K562 (cell line): ENCODE measurements around the gene ZNF562. TPM values are rescaled to one million over a fixed set of nuclear protein-coding genes. Genes with fewer than 3 reads are reported as not detected.

Experiments
- ARNT ChIP-seq, 2 experiments: fragments of 450-650 bp; IDR thresholded peaks; 2 replicates each; pipeline ENCODE4 v1.6.1; 2016; ENCODE audit warnings: mild to moderate bottlenecking in 1 of 2
- CBX3 ChIP-seq, 2 experiments: IDR thresholded peaks; 1 replicate in 1 of 2; 2 replicates in 1 of 2; pipeline ENCODE4 v1.6.1; 2012; ENCODE audit warnings: inconsistent platforms in 2 of 2, low read length in 2 of 2, borderline replicate concordance in 1 of 2, control low read depth in 1 of 2
- CHCHD3 ChIP-seq: fragments of 250-450 bp; sonication (Bioruptor Pico); IDR thresholded peaks from 2 replicates; pipeline ENCODE4 v2.1.2; 2022; ENCODE audit warnings: mild to moderate bottlenecking
- DPF2 ChIP-seq: fragments of 450-650 bp; IDR thresholded peaks from 2 replicates; pipeline ENCODE4 v1.6.1; 2016
- ETS2 ChIP-seq: IDR thresholded peaks from 2 replicates; pipeline ENCODE4 v1.6.1; 2016; ENCODE audit warnings: borderline replicate concordance, missing genetic modification characterization, mild to moderate bottlenecking, moderate library complexity, missing compliant biosample characterization; ENCODE audit not compliant: poor library complexity, severe bottlenecking
- JUND ChIP-seq, 2 experiments: IDR thresholded peaks; 2 replicates in 1 of 2; 3 replicates in 1 of 2; pipeline ENCODE4 v1.6.1; 2011; ENCODE audit warnings: borderline replicate concordance in 2 of 2, low read depth in 2 of 2, low read length in 2 of 2, improper control_type of control experiment in 1 of 2, missing biosample characterization in 1 of 2, missing genetic modification characterization in 1 of 2, missing genetic modification reagents in 1 of 2
- MGA ChIP-seq: fragments of 450-650 bp; IDR thresholded peaks from 2 replicates; pipeline ENCODE4 v1.6.1; 2016; ENCODE audit warnings: mild to moderate bottlenecking, moderate library complexity
- MIER1 ChIP-seq: fragments of 450-650 bp; IDR thresholded peaks from 2 replicates; pipeline ENCODE4 v1.6.1; 2016; ENCODE audit warnings: antibody characterized with exemption, mild to moderate bottlenecking, low read depth
- SIX5 ChIP-seq, 2 experiments: IDR thresholded peaks; 2 replicates each; pipeline ENCODE4 v1.6.1; 2011; ENCODE audit warnings: low read length in 2 of 2, borderline replicate concordance in 1 of 2, low read depth in 1 of 2, mild to moderate bottlenecking in 1 of 2, moderate library complexity in 1 of 2; ENCODE audit not compliant: insufficient read depth in 1 of 2
- SRSF7 ChIP-seq: fragments of 200-400 bp; formaldehyde crosslinking; optimal IDR thresholded peaks from 2 replicates; pipeline ENCODE3; 2017; ENCODE audit warnings: mild to moderate bottlenecking, low read depth, low read length
- TRIM28 ChIP-seq: fragments of 450-650 bp; IDR thresholded peaks from 2 replicates; pipeline ENCODE4 v1.6.1; 2017
- ZNF23 ChIP-seq: fragments of 250-450 bp; sonication (Bioruptor Pico); IDR thresholded peaks from 2 replicates; pipeline ENCODE4 v1.4.0; 2020; ENCODE audit warnings: mild to moderate bottlenecking
- ZNF830 ChIP-seq: fragments of 250-450 bp; sonication (Bioruptor Pico); IDR thresholded peaks from 2 replicates; pipeline ENCODE4 v1.5.0; 2021; ENCODE audit warnings: mild to moderate bottlenecking
- ZZZ3 ChIP-seq: fragments of 450-650 bp; IDR thresholded peaks from 2 replicates; pipeline ENCODE4 v1.6.1; 2016; ENCODE audit warnings: antibody characterized with exemption, mild to moderate bottlenecking, moderate library complexity
- polyA plus RNA-seq, 8 experiments: library from polyadenylated mRNA; depleted of rRNA in 4 of 8; stranded (reverse) in 5 of 8; unstranded in 3 of 8; fragments of >200 nt; fragmentation: Nextera tagmentation in 2 of 8; fragmentation: Illumina TruSeq in 1 of 8; extraction: Ambion mirVana in 2 of 8; extraction: Trizol in 1 of 8; gene quantifications; 2 replicates each; pipeline versions ENCODE4 v1.2.1 to v1.2.3, GENCODE V29; 2011 to 2014; ENCODE audit warnings: inconsistent platforms in 1 of 8, missing spikeins in 1 of 8
- total RNA-seq, 7 experiments: library from RNA; depleted of rRNA in 6 of 7; stranded (reverse); fragments of >200 nt in 6 of 7; fragmentation: Illumina TruSeq in 2 of 7; extraction: Trizol in 2 of 7; gene quantifications; 2 replicates each; pipeline versions ENCODE4 v1.2.1 to v1.2.3, GENCODE V29; 2011 to 2021; ENCODE audit warnings: low replicate concordance in 1 of 7
- TF ChIP-seq, protein P1 (sequence below): fragments of 450-650 bp; IDR thresholded peaks from 2 replicates; pipeline ENCODE4 v1.6.1; 2018; ENCODE audit warnings: mild to moderate bottlenecking, low read depth; ENCODE audit not compliant: partially characterized antibody

The ZNF562 gene
- total and polyA plus RNA-seq, 9 of the 15 experiments (the other 6 are each of a cell fraction or from before 2014, with no cell fraction given) = 11.8 to 46.9 (median 20.8) TPM

DNA sequence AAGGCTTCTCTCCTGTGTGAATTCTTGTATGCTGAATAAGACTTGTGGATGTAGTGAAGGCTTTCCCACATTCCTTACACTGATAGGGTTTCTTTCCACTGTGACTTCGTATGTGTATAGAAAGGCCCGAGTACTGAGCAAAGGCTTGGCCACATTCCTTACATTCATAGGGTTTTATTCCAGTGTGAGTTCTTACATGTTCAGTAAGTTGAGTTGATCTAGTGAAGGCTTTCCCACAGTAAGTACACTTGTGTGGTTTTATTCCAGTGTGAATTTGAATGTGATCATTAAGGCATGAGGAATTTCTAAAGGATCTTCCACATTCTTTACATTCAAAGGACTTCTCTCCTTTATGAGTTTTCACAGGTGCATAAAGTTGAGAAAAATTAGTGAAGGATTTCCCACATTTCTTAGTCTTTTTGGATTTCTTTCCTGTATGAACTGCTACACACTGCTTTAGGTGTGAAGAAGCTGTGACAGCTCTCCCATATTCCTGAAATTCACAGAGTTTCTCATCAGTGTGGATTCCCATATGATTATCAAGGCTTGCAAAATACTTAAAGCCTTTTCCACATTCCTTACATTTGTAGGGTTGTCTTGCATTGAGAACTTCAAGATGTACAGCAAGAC, 64.3 kb downstream of the ZNF562 start (continued):
- TF ChIP-seq MGA (no peak), ZZZ3 (no peak), CHCHD3 (CRISPR knock-in tag) (no peak), ZNF23 (CRISPR knock-in tag) (no peak), CBX3 (IDR thresholded peaks at IDR 0.05; ENCODE audit: borderline replicate concordance in 1 of 2, low read length in 2 of 2) (0 out of 3 replicates have a peak, but pooled peaks of 1 of the 2 experiments have one; percentile 10), ETS2 (tag) (no peak), MIER1 (no peak), SIX5 (IDR thresholded peaks at IDR 0.05; ENCODE audit: borderline replicate concordance in 1 of 2, insufficient read depth in 1 of 2, low read depth in 1 of 2, low read length in 2 of 2) (no peak), DPF2 (no peak), TRIM28 (peak; percentile 80; the same call in 1 of the 2 replicates), ZNF830 (CRISPR knock-in tag) (no peak), JUND (IDR thresholded peaks at IDR 0.05; ENCODE audit: borderline replicate concordance, low read depth, low read length) (no peak), JUND (tag; IDR thresholded peaks at IDR 0.05; ENCODE audit: borderline replicate concordance, low read depth, low read length) (no peak), ARNT (IDR thresholded peaks at IDR 0.05) (no peak), SRSF7 (no peak)
- TF ChIP-seq, protein P1, sequence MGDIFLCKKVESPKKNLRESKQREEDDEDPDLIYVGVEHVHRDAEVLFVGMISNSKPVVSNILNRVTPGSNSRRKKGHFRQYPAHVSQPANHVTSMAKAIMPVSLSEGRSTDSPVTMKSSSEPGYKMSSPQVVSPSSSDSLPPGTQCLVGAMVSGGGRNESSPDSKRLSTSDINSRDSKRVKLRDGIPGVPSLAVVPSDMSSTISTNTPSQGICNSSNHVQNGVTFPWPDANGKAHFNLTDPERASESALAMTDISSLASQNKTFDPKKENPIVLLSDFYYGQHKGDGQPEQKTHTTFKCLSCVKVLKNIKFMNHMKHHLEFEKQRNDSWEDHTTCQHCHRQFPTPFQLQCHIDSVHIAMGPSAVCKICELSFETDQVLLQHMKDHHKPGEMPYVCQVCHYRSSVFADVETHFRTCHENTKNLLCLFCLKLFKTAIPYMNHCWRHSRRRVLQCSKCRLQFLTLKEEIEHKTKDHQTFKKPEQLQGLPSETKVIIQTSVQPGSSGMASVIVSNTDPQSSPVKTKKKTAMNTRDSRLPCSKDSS = peak; percentile 50
